ENCODE measurements around the gene BID. TPM values are rescaled to one million over a fixed set of nuclear protein-coding genes. Genes with fewer than 3 reads are reported as not detected.

BID gene
- polyA plus RNA-seq, 1 donor from 2014 or later: 88.6 TPM

DNA sequence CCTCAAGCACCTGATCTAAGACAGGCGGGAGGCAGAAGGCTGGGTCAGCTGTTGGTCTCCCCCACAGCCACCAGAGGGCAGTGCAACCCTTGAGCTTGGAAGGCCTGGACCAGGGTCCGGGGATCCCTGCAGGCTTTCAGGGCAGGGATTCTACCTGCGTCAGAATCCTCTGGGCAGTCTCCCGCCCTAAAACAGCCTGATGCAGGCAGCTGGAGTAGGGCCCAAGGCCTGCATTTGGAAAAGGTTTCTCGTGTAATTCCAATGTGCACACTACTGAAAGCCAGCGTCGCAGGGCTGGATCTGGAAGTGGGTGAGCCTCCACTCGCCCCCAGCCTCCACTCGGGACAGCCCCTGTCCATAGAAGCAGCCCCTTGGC, 31.8 kb downstream of the BID start:
- no peaks in the 10 kb centered on the region for H3K36me3 ChIP-seq (ENCODE audit: insufficient read depth, low read length)
- H2AFZ ChIP-seq (ENCODE audit: low read depth, low read length): no peak overlapping the region
- H3K9me3 ChIP-seq (ENCODE audit: low read length): no peaks in the 10 kb centered on the region
- H3K79me2 ChIP-seq (replicated peaks; ENCODE audit: insufficient read depth, low read length): no peaks in the 10 kb centered on the region
- no peaks in the 10 kb centered on the region for H3K27me3 ChIP-seq (ENCODE audit: insufficient read depth, low read depth, low read length)
- no peaks in the 10 kb centered on the region for H3F3A ChIP-seq (ENCODE audit: insufficient read depth, low read length, poor library complexity, severe bottlenecking)
- H4K20me1 ChIP-seq (ENCODE audit: insufficient read depth): no peaks in the 10 kb centered on the region
- H3K9me2 ChIP-seq (ENCODE audit: insufficient read depth, low read length): no peaks in the 10 kb centered on the region
- H3K4me3 ChIP-seq (ENCODE audit: low read length): no peak overlapping the region
- H3K9ac ChIP-seq (ENCODE audit: low read length): no peak overlapping the region
- no peak overlapping the region for H3K4me2 ChIP-seq (ENCODE audit: low read length)
- H3K27ac ChIP-seq (ENCODE audit: low read length): no peak overlapping the region
- peak; percentile 80 for TF ChIP-seq RAD21 (conservative IDR thresholded peaks at IDR 0.05)
- TF ChIP-seq, protein P1, sequence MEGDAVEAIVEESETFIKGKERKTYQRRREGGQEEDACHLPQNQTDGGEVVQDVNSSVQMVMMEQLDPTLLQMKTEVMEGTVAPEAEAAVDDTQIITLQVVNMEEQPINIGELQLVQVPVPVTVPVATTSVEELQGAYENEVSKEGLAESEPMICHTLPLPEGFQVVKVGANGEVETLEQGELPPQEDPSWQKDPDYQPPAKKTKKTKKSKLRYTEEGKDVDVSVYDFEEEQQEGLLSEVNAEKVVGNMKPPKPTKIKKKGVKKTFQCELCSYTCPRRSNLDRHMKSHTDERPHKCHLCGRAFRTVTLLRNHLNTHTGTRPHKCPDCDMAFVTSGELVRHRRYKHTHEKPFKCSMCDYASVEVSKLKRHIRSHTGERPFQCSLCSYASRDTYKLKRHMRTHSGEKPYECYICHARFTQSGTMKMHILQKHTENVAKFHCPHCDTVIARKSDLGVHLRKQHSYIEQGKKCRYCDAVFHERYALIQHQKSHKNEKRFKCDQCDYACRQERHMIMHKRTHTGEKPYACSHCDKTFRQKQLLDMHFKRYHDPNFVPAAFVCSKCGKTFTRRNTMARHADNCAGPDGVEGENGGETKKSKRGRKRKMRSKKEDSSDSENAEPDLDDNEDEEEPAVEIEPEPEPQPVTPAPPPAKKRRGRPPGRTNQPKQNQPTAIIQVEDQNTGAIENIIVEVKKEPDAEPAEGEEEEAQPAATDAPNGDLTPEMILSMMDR (IDR thresholded peaks at IDR 0.05; ENCODE audit: poor library complexity, severe bottlenecking): peak; percentile 78
- no peak for TF ChIP-seq EP300 (conservative IDR thresholded peaks at IDR 0.05; ENCODE audit: poor library complexity, severe bottlenecking)
- no peak for TF ChIP-seq TAF1 (IDR thresholded peaks at IDR 0.05; ENCODE audit: low read depth)
- peak; percentile 83 for TF ChIP-seq SMC3 (conservative IDR thresholded peaks at IDR 0.05; ENCODE audit: poor library complexity)

DNA sequence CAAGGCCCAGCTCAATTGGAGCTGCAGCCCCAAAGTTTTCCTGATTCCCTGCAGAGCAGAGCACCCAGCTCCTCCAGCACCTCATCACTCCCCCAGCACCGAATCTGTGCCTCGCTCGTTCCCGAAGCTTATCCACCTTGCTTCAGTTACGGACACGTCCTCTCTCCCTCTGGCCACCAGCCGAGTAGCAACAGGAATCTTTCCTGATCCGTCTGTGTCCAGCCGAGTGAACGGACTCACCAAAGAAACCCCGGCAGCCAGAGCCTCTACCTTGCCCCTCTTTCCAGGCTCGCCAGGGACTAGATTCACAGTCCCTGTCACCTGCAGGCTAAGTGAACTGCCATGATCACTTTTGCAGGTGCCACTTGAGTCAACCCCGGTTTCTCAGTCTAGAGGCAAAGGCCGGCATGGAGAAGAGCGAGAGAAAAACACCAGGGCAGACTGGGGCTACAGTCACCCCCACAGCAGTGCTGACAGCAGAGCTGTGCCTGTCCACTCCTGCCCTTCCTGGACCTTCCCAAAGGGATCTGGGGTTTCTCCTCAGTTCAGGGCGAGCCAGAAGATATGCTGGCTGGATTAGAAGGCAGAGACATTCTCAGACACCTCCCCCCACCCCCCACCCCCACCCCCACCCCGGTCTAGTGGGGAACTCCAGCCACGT, 32.3 kb downstream of the BID start:
- no peak overlapping the region for H3K4me3 ChIP-seq (ENCODE audit: low read length)
- TF ChIP-seq, protein P1 (IDR thresholded peaks at IDR 0.05; ENCODE audit: poor library complexity, severe bottlenecking): no peak
- TF ChIP-seq SMC3 (conservative IDR thresholded peaks at IDR 0.05; ENCODE audit: poor library complexity) (no peak), POLR2AphosphoS5 (IDR thresholded peaks at IDR 0.05) (no peak), EZH2 (IDR thresholded peaks at IDR 0.05; ENCODE audit: borderline replicate concordance, insufficient read depth, low read length, poor library complexity, severe bottlenecking) (no peak), RAD21 (conservative IDR thresholded peaks at IDR 0.05) (no peak), MXI1 (conservative IDR thresholded peaks at IDR 0.05; ENCODE audit: poor library complexity, severe bottlenecking) (no peak), TAF1 (IDR thresholded peaks at IDR 0.05; ENCODE audit: low read depth) (no peak), EP300 (conservative IDR thresholded peaks at IDR 0.05; ENCODE audit: poor library complexity, severe bottlenecking) (no peak)
- TF ChIP-seq, protein P2, sequence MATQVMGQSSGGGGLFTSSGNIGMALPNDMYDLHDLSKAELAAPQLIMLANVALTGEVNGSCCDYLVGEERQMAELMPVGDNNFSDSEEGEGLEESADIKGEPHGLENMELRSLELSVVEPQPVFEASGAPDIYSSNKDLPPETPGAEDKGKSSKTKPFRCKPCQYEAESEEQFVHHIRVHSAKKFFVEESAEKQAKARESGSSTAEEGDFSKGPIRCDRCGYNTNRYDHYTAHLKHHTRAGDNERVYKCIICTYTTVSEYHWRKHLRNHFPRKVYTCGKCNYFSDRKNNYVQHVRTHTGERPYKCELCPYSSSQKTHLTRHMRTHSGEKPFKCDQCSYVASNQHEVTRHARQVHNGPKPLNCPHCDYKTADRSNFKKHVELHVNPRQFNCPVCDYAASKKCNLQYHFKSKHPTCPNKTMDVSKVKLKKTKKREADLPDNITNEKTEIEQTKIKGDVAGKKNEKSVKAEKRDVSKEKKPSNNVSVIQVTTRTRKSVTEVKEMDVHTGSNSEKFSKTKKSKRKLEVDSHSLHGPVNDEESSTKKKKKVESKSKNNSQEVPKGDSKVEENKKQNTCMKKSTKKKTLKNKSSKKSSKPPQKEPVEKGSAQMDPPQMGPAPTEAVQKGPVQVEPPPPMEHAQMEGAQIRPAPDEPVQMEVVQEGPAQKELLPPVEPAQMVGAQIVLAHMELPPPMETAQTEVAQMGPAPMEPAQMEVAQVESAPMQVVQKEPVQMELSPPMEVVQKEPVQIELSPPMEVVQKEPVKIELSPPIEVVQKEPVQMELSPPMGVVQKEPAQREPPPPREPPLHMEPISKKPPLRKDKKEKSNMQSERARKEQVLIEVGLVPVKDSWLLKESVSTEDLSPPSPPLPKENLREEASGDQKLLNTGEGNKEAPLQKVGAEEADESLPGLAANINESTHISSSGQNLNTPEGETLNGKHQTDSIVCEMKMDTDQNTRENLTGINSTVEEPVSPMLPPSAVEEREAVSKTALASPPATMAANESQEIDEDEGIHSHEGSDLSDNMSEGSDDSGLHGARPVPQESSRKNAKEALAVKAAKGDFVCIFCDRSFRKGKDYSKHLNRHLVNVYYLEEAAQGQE (IDR thresholded peaks at IDR 0.05; ENCODE audit: borderline replicate concordance): no peak
- H3K9ac ChIP-seq (ENCODE audit: low read length): no peak overlapping the region
- no peaks in the 10 kb centered on the region for H3K27me3 ChIP-seq (ENCODE audit: insufficient read depth, low read depth, low read length)
- H4K20me1 ChIP-seq (ENCODE audit: insufficient read depth): no peaks in the 10 kb centered on the region
- no peaks in the 10 kb centered on the region for H3F3A ChIP-seq (ENCODE audit: insufficient read depth, low read length, poor library complexity, severe bottlenecking)
- no peaks in the 10 kb centered on the region for H3K36me3 ChIP-seq (ENCODE audit: insufficient read depth, low read length)
- H3K9me3 ChIP-seq (ENCODE audit: low read length): no peaks in the 10 kb centered on the region
- H3K27ac ChIP-seq (ENCODE audit: low read length): no peak overlapping the region
- no peaks in the 10 kb centered on the region for H3K9me2 ChIP-seq (ENCODE audit: insufficient read depth, low read length)
- H3K4me2 ChIP-seq (ENCODE audit: low read length): no peak overlapping the region
- H3K79me2 ChIP-seq (replicated peaks; ENCODE audit: insufficient read depth, low read length): no peaks in the 10 kb centered on the region
- no peak overlapping the region for H2AFZ ChIP-seq (ENCODE audit: low read depth, low read length)

Measured in neural cell (in vitro differentiated cells).